ENCODE data around the gene SHB.
"Not testable (repeated sequence)": the region's sequence is repeated elsewhere in the genome, so short reads cannot be mapped to it uniquely, and the experiment has no call there.

Gene SHB

GRCh38 chr9:37919246-37919955, 149.6 kb downstream of the SHB start:
- DNase-seq (ENCODE audit: low read depth, low spot score): no peak

- peak; percentile 2 for DNase-seq (ENCODE audit: low read depth, low spot score)
Observed at GRCh38 chr9:37918665-37919170, 150.3 kb downstream of the SHB start.

GRCh38 chr9:37917801-37918664, 151.0 kb downstream of the SHB start:
- DNase-seq (ENCODE audit: low read depth, low spot score): peak; percentile 2

- peak; percentile 25 for DNase-seq (ENCODE audit: low read depth, low spot score)
Observed at GRCh38 chr9:37917313-37917731, 151.7 kb downstream of the SHB start.

GRCh38 chr9:37916471-37917312, 152.3 kb downstream of the SHB start:
- peak; percentile 62 for DNase-seq (ENCODE audit: low read depth, low spot score)

GRCh38 chr9:37915911-37916470, 153.0 kb downstream of the SHB start:
- DNase-seq (ENCODE audit: low read depth, low spot score): no peak

- no peak for DNase-seq (ENCODE audit: low read depth, low spot score)
Observed at GRCh38 chr9:37914701-37915358, 154.2 kb downstream of the SHB start.

- DNase-seq (ENCODE audit: low read depth, low spot score): no peak
Observed at GRCh38 chr9:37914154-37914551, 154.9 kb downstream of the SHB start.

GRCh38 chr9:37913480-37914153, 155.4 kb downstream of the SHB start:
- DNase-seq (ENCODE audit: low read depth, low spot score): peak; percentile 87

- no peak for DNase-seq (ENCODE audit: low read depth, low spot score)
Observed at GRCh38 chr9:37911271-37911681, 157.8 kb downstream of the SHB start.

GRCh38 chr9:37910271-37910670, 158.8 kb downstream of the SHB start:
- no peak for DNase-seq (ENCODE audit: low read depth, low spot score)

- not testable (repeated sequence) for DNase-seq (ENCODE audit: low read depth, low spot score)
Observed at GRCh38 chr9:37909836-37910235, 159.2 kb downstream of the SHB start.

GRCh38 chr9:37909326-37909725, 159.7 kb downstream of the SHB start:
- DNase-seq (ENCODE audit: low read depth, low spot score): no peak

- no peak for DNase-seq (ENCODE audit: low read depth, low spot score)
Observed at GRCh38 chr9:37908698-37909186, 160.3 kb downstream of the SHB start.

GRCh38 chr9:37908283-37908682, 160.7 kb downstream of the SHB start:
- DNase-seq (ENCODE audit: low read depth, low spot score): no peak

- no peak for DNase-seq (ENCODE audit: low read depth, low spot score)
Observed at GRCh38 chr9:37906312-37907239, 162.5 kb downstream of the SHB start.

GRCh38 chr9:37905776-37906175, 163.3 kb downstream of the SHB start:
- no peak for DNase-seq (ENCODE audit: low read depth, low spot score)

- no peak for DNase-seq (ENCODE audit: low read depth, low spot score)
Observed at GRCh38 chr9:37905131-37905505, 163.9 kb downstream of the SHB start.

Measured in astrocyte of the hippocampus (primary cell).